Activated CD8-positive, alpha-beta memory T cell treated with anti-CD3 and anti-CD28 coated beads, Interleukin-2, amount 50 U/mL, for 1 hour (primary cell): ENCODE data around the gene MAGEA10.
"Not testable (repeated sequence)": the region's sequence is repeated elsewhere in the genome, so short reads cannot be mapped to it uniquely, and the experiment has no call there.

Experiments used
- DNase-seq: peaks from one replicate; pipeline ENCODE4 v3.0.0-alpha.2; 2020; ENCODE audit errors: extremely low read depth

MAGEA10 gene

DNA sequence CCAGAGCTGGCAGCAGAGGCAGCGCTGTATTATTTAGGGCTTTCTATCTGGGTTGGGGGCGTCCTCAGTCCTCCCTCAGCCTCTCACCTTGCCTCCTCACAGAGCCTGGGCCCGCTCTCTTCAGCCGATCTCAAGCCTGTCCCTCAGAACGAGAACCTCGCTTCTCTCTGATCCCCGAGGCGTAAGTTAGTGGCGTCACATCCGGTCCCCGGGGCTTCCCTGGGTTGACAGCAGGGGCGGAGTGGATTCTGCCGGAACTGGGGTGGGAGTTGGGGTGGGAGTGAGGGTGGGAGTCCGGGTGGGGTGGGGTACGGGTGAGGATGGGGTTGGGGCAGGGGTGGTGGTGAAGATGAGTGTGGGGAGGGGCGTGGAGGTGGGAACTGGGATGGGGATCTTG is at the start of gene MAGEA10:
Gene MAGEA10 (minus strand): TSS at position 190 of the 397 bp plus-strand sequence. CDS start 2,957 bp downstream, outside the sequence.
- no peak for DNase-seq

DNA sequence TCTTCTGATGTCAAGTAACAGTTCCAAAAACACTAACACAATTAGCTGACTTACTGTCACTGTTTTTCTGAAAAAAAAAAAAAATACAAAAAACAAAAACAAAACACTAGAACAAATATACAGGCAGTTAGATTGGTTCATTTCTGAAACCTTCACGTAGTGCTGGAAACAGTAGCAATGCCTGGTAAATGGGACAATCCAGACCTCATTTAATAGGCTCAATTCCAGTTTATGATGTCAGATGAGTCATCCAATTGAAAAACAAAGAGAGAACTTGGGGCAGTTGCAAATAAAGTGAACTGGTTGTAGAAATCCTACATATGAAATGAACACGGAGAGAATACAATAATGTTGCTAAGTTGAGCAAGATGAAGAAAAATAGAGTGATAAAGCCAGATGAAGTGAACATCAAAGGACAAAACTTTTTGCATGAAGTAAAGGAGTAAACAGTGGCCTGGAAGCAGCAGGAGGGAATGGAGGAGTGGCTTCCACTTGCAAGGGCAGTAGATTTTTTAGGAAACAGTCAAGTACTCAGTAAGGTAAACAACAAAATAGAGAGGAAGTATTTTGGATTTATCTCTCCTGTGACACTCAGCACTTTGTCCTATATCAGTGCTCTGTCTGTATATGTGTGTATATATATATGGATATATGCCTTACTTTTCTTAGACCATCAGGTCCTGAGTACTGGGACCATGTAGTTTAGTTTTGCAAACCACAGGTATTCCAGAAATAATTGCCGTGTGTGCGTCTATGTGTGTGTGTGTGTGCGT is 39.3 kb upstream of the MAGEA10 start:
- DNase-seq: no peak

DNA sequence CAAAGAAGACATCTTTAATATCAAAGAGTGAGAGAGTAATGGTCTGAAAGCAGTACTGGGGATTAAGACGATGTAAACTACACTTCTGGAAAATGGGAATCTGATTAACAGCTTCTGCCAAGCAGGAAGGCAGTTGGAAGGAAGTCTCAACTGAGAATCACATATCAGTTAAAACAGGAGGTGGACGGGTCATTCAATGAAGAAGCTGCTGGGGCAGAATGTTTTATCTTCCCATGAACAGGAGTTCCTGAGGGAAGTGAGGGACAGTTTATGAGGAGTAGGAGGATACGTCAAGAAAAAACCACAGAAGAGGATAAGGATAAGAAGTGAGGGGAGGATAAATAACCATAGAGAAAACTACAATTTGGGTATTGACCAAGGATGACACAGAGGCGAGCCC is 38.7 kb upstream of the MAGEA10 start:
- no peak for DNase-seq

DNA sequence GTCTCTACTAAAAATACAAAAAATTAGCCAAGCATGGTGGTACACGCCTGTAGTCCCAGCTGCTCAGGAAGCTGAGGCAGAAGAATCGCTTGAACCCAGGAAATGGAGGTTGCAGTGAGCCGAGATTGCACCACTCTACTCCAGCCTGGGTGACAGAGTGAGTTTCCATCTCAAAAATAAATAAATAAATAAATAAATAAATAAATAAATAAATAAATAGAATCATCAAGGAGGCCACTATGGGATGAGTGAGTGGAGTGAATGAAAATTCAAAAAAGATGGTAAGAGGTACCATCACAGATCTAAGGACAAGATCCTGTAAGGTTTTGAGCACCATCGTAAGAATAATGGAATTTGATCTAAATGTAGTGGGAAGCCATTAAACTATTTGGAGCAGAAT is 37.5 kb upstream of the MAGEA10 start:
- DNase-seq: not testable (repeated sequence)

GRCh38 chrX:152173923-152174322 is 35.5 kb upstream of the MAGEA10 start:
- not testable (repeated sequence) for DNase-seq

DNA sequence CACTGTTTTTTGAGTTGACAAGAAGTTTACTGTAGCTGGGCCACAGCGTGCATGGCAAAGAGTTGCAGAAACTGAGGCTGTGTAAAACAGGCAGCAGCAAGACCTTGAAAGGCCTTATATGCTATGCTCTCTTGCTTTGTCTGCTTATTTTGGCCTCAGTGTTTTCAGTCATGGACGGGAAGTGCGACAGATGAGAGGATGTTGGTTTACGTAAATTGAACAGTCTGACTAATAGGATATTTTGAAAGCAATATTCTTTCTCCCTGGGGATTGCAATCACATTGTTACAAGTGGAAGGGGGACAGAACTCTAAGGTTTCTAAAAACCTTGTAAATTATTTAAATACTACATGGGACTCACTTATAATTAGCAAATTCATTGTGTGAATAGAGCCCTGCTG is 32.2 kb upstream of the MAGEA10 start:
- no peak for DNase-seq

- no peak for DNase-seq
These were observed 26.8 kb upstream of the MAGEA10 start for GRCh38 chrX:152165033-152165743.

DNA sequence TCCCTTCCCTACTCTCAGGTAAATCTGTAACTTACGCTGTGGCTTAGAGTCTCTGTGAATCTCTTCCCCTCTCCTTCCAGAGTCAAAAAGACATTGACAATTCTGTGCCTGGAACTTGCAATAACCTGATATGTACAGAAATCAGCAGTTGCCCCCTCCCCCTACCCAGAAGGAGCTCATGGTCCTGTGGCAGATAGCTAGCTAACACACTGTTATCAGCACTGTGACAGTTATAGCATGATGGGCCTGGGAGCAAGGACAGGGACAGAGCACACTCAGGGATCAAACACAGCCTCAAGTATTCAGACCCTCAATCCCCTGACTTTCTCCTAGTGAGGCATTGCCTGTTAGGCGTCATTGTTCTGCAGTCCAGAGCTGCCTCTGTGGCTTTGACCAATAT is 18.7 kb upstream of the MAGEA10 start:
- DNase-seq: no peak

GRCh38 chrX:152155766-152156310 is 17.5 kb upstream of the MAGEA10 start:
- DNase-seq: no peak

DNA sequence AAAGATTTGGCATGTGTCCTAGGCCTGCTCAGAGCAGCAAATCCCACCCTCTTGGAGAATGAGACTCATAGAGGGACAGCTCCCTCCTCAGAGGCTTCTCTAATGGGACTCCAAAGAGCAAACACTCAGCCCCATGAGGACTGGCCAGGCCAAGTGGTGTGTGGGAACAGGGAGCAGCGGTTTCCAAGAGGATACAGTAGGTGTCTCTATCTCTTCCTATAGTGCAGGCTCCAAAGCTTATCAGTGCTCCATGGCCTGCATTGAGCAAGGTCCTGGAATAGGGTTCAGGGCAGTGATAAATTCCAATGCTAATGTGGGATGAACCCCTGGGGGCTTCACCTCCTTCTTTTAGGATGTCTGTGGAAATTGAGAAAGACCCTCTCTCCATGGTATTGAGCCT is 15.7 kb upstream of the MAGEA10 start:
- DNase-seq: no peak

DNA sequence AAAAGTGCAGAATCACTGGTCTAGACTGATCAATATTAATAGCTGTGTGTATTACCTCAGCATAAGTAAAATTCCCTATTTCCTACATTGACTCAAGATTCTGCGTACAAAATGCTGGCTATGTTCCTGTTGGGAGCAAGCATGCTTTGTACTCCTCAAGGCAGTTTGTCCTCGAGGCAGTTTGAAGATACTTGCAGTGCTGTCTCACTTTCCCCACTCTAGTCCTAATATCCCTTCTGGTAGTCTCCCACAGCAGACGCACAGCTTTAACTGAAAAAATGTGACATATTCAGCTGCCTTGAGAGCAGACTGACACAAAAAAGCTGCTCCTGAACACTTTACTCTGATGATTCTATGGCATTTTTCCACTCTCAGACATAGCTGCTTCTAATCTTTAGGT is 12.9 kb upstream of the MAGEA10 start:
- no peak for DNase-seq

DNA sequence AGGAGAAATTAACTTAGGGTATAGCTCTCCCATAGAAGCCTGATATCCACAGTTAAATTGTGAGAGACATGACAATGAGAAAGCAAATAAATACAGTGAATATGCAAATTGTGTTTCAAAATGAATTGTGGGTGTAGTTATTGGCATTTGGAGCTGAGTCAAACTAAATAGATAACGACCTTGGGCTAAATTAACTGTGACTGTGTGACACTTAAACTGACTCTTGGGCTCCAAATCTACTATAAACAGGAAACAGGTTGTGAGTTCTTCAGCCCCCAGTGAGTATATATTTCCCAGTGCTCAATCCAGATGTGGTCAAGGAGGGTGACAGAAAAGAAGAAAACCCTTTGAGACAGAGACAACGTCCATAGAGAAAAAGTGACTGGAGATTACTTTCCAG is 11.3 kb upstream of the MAGEA10 start:
- no peak for DNase-seq

GRCh38 chrX:152139589-152139988 is 1.2 kb upstream of the MAGEA10 start:
- DNase-seq: no peak

- DNase-seq: no peak
These were observed 498 bp downstream of the MAGEA10 start for GRCh38 chrX:152137771-152138387.

GRCh38 chrX:152136312-152136711 is 2.1 kb downstream of the MAGEA10 start:
- no peak for DNase-seq

DNA sequence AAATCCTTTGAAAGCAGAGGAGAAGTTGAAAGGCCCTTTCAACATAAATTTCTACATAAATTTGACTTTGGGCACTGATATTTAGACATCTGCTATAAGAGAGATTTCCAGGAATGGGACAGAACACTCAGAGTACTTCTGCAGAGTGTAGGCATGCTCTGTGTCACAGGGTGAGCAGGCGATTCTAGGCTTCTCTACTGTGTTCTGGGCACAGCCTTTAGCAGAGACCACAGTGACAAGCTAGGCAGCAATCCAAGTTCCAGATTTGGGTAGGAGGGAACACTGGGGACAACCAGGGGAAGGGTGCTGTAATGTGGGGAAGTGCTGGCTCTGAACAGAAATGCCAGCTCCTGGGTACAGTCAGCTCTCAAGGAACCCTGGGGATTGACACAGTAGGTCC is 6.9 kb downstream of the MAGEA10 start:
- DNase-seq: no peak

- not testable (repeated sequence) for DNase-seq
These were observed 9.1 kb downstream of the MAGEA10 start for GRCh38 chrX:152129069-152129844.

DNA sequence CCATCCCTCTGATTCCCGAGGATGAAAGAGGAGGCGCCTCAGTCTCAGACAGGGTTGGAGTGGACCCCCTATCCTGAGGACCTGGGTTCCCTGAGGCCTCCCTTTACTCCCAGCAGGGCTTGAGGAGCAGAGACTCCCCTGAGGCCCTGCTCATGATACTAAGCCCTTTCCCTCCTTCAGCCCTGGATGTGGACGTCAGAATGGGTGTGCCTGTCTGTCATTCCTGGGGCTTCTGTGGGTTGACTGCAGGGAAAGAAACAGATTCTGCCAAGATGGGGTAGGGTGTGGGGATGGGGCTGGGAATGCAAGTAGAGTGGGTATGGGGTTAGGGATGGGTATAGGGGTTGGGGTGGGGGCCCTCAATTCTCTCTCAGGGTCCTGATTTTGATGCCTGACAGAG is 21.1 kb downstream of the MAGEA10 start:
- no peak for DNase-seq

DNA sequence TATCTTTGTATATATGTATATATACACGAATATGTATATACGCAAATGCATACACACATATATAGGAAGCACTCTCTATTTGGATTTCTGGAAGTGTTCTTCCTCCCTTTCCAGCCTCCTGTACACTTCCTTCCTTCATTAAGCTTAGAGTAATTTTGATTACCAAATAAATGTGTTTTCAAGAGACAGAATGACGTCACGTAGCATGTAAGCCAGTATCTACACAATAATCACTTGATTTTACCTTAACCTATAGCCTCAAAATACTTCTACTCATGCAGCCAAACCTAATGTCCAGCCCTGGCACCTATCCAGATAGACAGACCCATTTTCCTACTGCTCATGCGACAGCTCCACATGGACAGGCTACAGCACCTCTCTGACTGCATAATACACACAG is 29.9 kb downstream of the MAGEA10 start:
- DNase-seq: no peak

DNA sequence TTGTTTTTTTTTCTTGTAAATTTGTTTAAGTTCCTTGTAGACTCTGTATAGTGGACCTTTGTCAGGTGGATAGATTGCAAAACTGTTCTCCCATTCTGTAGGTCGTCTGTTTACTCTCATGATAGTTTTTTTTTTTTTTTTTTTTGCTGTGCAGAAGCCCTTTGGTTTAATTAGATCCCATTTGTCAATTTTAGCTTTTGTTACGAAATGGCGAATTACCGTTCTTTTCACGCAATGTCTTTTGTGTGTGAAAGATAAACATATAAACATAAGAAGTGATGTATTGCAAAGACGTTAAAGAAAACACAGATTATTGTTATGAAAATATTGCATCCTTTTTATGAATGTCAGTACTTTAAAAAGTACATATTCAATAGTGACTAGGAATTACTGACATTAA is 34.5 kb downstream of the MAGEA10 start:
- no peak for DNase-seq

DNA sequence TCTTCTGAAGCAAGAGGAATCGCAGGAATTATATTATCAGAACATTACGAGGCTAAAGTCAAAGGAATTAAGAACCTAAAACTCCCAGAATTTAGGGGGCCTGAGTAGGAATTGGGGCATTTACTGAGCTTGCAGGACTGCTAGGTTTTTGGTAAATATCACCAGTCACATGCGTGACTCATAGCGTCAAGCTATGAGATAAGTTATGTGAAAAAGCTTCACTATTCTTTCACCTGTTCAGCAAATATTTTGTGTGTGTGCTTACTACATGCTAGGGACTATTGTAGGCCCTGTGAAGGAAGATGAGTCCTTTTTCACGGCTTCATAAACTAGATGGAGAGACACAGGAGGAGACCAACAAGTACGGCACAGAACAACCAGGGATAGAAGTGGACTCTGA is 52.2 kb downstream of the MAGEA10 start:
- no peak for DNase-seq
